Astrocyte (in vitro differentiated cells and primary cell): ENCODE data around the gene SMC1B. TPM values are rescaled to one million over a fixed set of nuclear protein-coding genes. Genes with fewer than 3 reads are reported as not detected.

ENCODE experiments used
- DNase-seq: peaks from one replicate; pipeline ENCODE4 v3.0.0-alpha.2; 2010; ENCODE audit warnings: low read depth
- FAIRE-seq: peaks from 2 replicates; lab custom pipeline; 2011; peaks lifted over from hg19 to GRCh38; lab: Jason Lieb, UNC
- H2AFZ ChIP-seq: 2 replicates; pipeline ENCODE4 v1.6.0; 2012; ENCODE audit warnings: low read depth, low read length, inconsistent platforms
- H3K27ac ChIP-seq: 2 replicates; pipeline ENCODE4 v1.5.1; 2011; ENCODE audit warnings: low read depth, low read length, inconsistent platforms
- H3K27me3 ChIP-seq: 2 replicates; pipeline ENCODE4 v1.6.0; 2011; ENCODE audit warnings: low read length, inconsistent platforms; ENCODE audit not compliant: insufficient read depth
- H3K36me3 ChIP-seq: 2 replicates; pipeline ENCODE4 v1.5.1; 2011; ENCODE audit warnings: low read length, inconsistent platforms; ENCODE audit not compliant: insufficient read depth
- H3K4me1 ChIP-seq: 2 replicates; pipeline ENCODE4 v1.5.1; 2011; ENCODE audit warnings: low read length, inconsistent platforms; ENCODE audit not compliant: insufficient read depth
- H3K4me2 ChIP-seq: 2 replicates; pipeline ENCODE4 v1.6.0; 2012; ENCODE audit warnings: low read length, inconsistent platforms
- H3K4me3 ChIP-seq: 2 replicates; pipeline ENCODE4 v1.5.1; 2011; ENCODE audit warnings: low read depth, mild to moderate bottlenecking, low read length, inconsistent platforms; ENCODE audit not compliant: insufficient read depth
- H3K79me2 ChIP-seq: 2 replicates; pipeline ENCODE4 v1.6.0; 2012; ENCODE audit warnings: mild to moderate bottlenecking, low read length, inconsistent platforms; ENCODE audit not compliant: insufficient read depth
- H3K9ac ChIP-seq: 2 replicates; pipeline ENCODE4 v1.6.0; 2012; ENCODE audit warnings: mild to moderate bottlenecking, low read length, inconsistent platforms
- H3K9me3 ChIP-seq: 2 replicates; pipeline ENCODE4 v1.5.1; 2012; ENCODE audit warnings: low read depth, mild to moderate bottlenecking, low read length, inconsistent platforms; ENCODE audit not compliant: insufficient read depth
- H4K20me1 ChIP-seq: 2 replicates; pipeline ENCODE4 v1.6.0; 2012; ENCODE audit warnings: low read length, inconsistent platforms; ENCODE audit not compliant: insufficient read depth
- H3K27ac Mint-ChIP-seq: one replicate; pipeline ENCODE4 v1.8.0; 2021; ENCODE audit warnings: mild to moderate bottlenecking, mixed read lengths; ENCODE audit not compliant: unreplicated experiment
- H3K27me3 Mint-ChIP-seq: one replicate; pipeline ENCODE4 v1.8.0; 2021; ENCODE audit warnings: low read depth, mixed read lengths; ENCODE audit not compliant: unreplicated experiment
- H3K36me3 Mint-ChIP-seq: one replicate; pipeline ENCODE4 v1.8.0; 2021; ENCODE audit warnings: low read depth, mixed read lengths; ENCODE audit not compliant: unreplicated experiment
- H3K4me1 Mint-ChIP-seq: one replicate; pipeline ENCODE4 v1.8.0; 2021; ENCODE audit warnings: low read depth, mixed read lengths; ENCODE audit not compliant: unreplicated experiment
- H3K4me3 Mint-ChIP-seq: one replicate; pipeline ENCODE4 v1.8.0; 2021; ENCODE audit warnings: mild to moderate bottlenecking, moderate library complexity, mixed read lengths; ENCODE audit not compliant: unreplicated experiment
- H3K9me3 Mint-ChIP-seq: one replicate; pipeline ENCODE4 v1.8.0; 2021; ENCODE audit warnings: mild to moderate bottlenecking, mixed read lengths; ENCODE audit not compliant: unreplicated experiment
- EZH2 ChIP-seq: IDR thresholded peaks from 2 replicates; pipeline ENCODE4 v1.6.1; 2012; ENCODE audit warnings: mild to moderate bottlenecking, low read length, inconsistent platforms; ENCODE audit not compliant: insufficient read depth
- total RNA-seq: library from RNA; stranded (reverse); gene quantifications from 2 replicates; pipeline ENCODE4 v1.2.1, GENCODE V29; 2021
- TF ChIP-seq, protein P1 (sequence below): IDR thresholded peaks from 2 replicates; pipeline ENCODE4 v1.5.1; 2011; ENCODE audit warnings: low read depth, mild to moderate bottlenecking, inconsistent platforms, low read length, moderate library complexity; ENCODE audit not compliant: insufficient read depth

The SMC1B gene
- total RNA-seq, 1 donor from 2014 or later: not detected

DNA sequence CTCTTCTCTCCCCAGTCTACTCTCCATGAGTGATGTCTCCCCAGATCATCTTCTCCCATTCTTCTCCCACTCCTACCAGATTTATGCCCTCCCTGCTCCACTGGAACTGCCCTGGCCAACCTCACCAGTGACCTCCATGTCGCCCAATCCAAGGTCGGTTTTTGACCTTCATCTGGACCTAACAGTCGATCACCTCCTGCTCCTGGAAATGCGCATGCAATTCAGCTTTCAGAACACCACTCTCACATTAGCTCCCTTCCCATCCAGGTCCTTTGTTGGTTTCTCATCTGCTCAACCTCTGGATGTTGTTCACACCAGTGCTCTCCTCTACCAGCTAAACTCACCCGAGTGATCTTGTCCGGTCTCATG is 5.4 kb upstream of the SMC1B start:
- H3K27ac Mint-ChIP-seq: no peak overlapping the region

DNA sequence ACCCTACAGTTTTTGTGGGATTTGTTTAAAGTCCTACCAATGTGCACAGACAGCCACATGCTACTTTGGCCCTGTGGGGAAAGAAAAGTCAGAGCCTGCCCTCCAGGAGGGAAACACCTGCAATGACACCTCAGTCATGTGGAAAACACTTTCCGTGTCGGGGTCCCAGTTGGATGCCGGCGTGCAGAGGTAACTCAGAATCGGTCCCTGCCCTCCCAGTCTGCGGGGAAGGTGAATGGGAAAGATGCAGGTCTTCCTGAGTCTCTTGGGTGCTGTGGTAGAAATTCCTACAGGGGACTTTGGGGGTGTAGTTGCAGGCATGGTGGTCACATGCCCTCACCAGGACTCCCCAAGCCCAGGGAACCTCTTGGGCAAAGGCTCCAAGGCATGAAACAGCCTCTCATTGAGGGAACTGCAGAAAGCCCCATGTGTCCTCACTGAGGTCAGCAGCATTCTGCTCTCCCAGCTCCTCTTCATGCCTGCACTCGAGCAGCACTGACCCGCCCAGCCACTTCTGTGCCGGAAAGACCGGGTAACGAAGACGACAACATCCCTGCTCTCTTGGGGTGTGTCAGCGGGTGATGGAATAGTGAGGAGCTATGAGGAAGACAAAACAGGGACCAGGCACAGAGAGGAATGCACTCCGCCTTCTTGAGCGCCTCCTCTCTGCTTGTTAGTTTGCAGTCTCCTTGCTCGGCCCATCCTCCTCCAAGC is 4.8 kb upstream of the SMC1B start:
- TF ChIP-seq, protein P1, sequence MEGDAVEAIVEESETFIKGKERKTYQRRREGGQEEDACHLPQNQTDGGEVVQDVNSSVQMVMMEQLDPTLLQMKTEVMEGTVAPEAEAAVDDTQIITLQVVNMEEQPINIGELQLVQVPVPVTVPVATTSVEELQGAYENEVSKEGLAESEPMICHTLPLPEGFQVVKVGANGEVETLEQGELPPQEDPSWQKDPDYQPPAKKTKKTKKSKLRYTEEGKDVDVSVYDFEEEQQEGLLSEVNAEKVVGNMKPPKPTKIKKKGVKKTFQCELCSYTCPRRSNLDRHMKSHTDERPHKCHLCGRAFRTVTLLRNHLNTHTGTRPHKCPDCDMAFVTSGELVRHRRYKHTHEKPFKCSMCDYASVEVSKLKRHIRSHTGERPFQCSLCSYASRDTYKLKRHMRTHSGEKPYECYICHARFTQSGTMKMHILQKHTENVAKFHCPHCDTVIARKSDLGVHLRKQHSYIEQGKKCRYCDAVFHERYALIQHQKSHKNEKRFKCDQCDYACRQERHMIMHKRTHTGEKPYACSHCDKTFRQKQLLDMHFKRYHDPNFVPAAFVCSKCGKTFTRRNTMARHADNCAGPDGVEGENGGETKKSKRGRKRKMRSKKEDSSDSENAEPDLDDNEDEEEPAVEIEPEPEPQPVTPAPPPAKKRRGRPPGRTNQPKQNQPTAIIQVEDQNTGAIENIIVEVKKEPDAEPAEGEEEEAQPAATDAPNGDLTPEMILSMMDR: no peak
- TF ChIP-seq EZH2: no peak
- no peak overlapping the region for H2AFZ ChIP-seq
- H3K4me3 ChIP-seq: no peak overlapping the region
- Mint-ChIP-seq H3K4me1 (no peaks in the 10 kb centered on the region), H3K4me3 (no peak overlapping the region), H3K27ac (no peak overlapping the region), H3K36me3 (no peaks in the 10 kb centered on the region), H3K9me3 (no peaks in the 10 kb centered on the region), H3K27me3 (peaks cover 33% of the 10 kb centered on the region)
- no peaks in the 10 kb centered on the region for H3K36me3 ChIP-seq
- no peaks in the 10 kb centered on the region for H3K27me3 ChIP-seq
- FAIRE-seq (no peak), DNase-seq (no peak)
- H4K20me1 ChIP-seq: no peaks in the 10 kb centered on the region
- no peak overlapping the region for H3K9ac ChIP-seq
- no peaks in the 10 kb centered on the region for H3K79me2 ChIP-seq
- no peak overlapping the region for H3K4me2 ChIP-seq
- no peak overlapping the region for H3K27ac ChIP-seq
- H3K4me1 ChIP-seq: peaks cover 8% of the 10 kb centered on the region
- no peaks in the 10 kb centered on the region for H3K9me3 ChIP-seq

More for the DNA sequence above, 5.4 kb upstream of the SMC1B start:
- Histone ChIP-seq H3K4me2 (no peak overlapping the region), H2AFZ (no peak overlapping the region), H4K20me1 (no peaks in the 10 kb centered on the region), H3K4me1 (peaks cover 2% of the 10 kb centered on the region), H3K27me3 (no peaks in the 10 kb centered on the region), H3K4me3 (no peak overlapping the region), H3K9me3 (no peaks in the 10 kb centered on the region), H3K36me3 (no peaks in the 10 kb centered on the region), H3K79me2 (no peaks in the 10 kb centered on the region), H3K9ac (no peak overlapping the region), H3K27ac (no peak overlapping the region)
- no peaks in the 10 kb centered on the region for H3K36me3 Mint-ChIP-seq
- H3K4me3 Mint-ChIP-seq: no peak overlapping the region
- FAIRE-seq (no peak), DNase-seq (no peak)
- no peaks in the 10 kb centered on the region for H3K9me3 Mint-ChIP-seq
- H3K4me1 Mint-ChIP-seq: no peaks in the 10 kb centered on the region
- H3K27me3 Mint-ChIP-seq: peaks cover 36% of the 10 kb centered on the region
- TF ChIP-seq EZH2: no peak
- TF ChIP-seq, protein P1: no peak

DNA sequence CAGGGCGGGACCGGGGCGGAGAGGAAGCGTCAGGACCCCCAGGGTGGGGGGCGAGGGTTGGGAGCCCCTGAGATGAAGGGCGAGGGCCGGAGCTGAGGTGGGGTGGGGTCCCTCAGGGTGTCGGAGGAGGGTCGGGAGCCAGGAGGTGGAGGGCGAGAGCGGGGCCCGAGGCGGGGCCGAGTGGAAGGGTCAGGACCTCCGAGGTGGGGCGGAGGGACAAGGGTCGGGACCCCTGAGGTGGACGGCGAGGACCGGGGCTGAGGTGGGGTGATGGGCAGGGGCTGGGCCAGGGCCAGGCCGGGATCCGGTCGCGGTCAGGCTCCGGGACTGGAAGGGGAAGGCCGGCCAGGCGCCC is 409 bp downstream of the SMC1B start:
- H3K4me3 Mint-ChIP-seq: no peak overlapping the region
- peaks cover 3% of the 10 kb centered on the region for H3K9me3 Mint-ChIP-seq
- H3K79me2 ChIP-seq: no peaks in the 10 kb centered on the region
- no peaks in the 10 kb centered on the region for H3K4me1 Mint-ChIP-seq
- peaks cover 8% of the 10 kb centered on the region for H3K27me3 Mint-ChIP-seq
- H3K4me1 ChIP-seq: peaks cover 9% of the 10 kb centered on the region
- H3K36me3 Mint-ChIP-seq: no peaks in the 10 kb centered on the region
- no peaks in the 10 kb centered on the region for H3K36me3 ChIP-seq
- peak overlapping the region; percentile 93 for H3K4me2 ChIP-seq
- DNase-seq (no peak), FAIRE-seq (no peak)
- no peak overlapping the region for H3K4me3 ChIP-seq
- H4K20me1 ChIP-seq: no peaks in the 10 kb centered on the region
- H3K27ac ChIP-seq: no peak overlapping the region
- no peaks in the 10 kb centered on the region for H3K9me3 ChIP-seq
- H2AFZ ChIP-seq: peak overlapping the region; percentile 99
- no peak overlapping the region for H3K27ac Mint-ChIP-seq
- no peak overlapping the region for H3K9ac ChIP-seq
- TF ChIP-seq, protein P1: no peak
- no peak for TF ChIP-seq EZH2
- H3K27me3 ChIP-seq: no peaks in the 10 kb centered on the region
